Smooth muscle cell of bladder (primary cell): ENCODE measurements around the gene SCRN1. TPM values are rescaled to one million over a fixed set of nuclear protein-coding genes. Genes with fewer than 3 reads are reported as not detected.

Experiments used
- total RNA-seq: library from RNA; depleted of rRNA; stranded (reverse); fragments of >200 nt; gene quantifications from 2 replicates; pipeline ENCODE4 v1.2.3, GENCODE V29; 2014

SCRN1 gene, protein sequence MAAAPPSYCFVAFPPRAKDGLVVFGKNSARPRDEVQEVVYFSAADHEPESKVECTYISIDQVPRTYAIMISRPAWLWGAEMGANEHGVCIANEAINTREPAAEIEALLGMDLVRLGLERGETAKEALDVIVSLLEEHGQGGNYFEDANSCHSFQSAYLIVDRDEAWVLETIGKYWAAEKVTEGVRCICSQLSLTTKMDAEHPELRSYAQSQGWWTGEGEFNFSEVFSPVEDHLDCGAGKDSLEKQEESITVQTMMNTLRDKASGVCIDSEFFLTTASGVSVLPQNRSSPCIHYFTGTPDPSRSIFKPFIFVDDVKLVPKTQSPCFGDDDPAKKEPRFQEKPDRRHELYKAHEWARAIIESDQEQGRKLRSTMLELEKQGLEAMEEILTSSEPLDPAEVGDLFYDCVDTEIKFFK
- total RNA-seq = 76.4 and 100 TPM in 2 replicates

DNA sequence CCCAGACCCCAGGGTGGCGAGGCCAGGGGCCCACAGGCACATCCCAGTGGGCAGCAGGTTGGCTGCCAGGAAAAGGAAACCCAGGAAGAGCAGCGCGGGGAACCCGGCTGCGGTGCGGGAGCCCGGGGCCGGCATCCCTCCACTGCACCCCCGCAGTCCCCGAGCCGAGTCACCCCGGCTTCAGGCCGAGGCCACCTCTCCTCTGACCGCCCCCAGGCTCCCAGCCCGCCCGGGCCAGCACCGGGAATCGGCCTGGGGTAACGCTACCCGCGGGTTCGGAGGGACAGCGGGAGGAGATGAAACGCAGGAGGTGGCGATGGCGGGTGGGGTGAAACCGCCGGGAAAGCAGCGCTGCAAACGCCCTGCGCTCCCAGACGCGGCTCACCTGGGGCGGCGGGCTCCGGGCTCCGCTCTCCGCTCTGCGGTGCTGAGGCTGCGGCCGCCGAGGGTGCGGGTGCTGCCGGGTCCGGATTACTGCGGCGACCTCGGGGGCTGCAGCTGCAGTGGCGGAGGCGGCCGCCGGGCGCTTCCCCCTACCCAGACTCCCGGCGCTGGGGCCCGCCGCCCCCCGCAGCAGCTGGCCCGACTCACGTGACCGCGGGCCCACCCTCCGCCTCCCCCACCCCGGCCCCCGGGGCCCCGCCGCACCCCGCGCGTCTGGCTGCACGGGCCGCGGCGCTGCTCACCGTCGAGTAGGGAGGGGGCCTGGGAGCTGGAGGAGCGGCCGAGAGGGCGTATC lies at the start of gene SCRN1:
Gene SCRN1, minus strand, starts transcription at position 545 of the 739 bp plus-strand sequence. CDS start 20,734 bp downstream, outside the sequence.

DNA sequence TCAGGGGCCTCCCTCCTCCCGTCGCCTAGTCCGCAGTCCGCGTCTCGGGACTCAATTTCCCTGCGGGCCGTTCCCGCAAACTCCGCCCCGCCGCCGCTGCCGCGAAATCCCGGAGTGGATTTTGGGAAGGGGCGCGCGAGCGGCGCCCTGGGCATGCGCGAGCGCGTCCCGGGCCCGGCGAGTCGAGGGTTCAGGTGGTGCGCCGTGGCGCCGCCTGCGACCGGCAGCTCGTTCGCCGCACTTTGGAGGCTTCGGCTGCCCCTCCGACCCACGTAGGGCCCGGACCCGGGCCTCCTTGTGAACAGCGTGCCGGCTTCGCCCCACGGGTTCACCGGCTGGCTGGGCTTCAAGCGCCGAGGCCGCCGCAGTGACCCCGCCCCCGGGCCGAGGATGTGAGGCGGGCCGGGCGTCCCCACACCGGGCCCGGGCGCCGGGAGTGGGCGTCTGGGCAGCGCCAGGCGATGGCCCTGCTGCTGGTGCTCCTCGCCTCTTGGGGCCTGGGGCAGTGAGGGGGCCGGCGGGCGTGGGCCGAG lies 38.7 kb upstream of the SCRN1 start, which contains the start of gene PLEKHA8:
Gene PLEKHA8, plus strand, starts transcription at position 197 of the 533 bp plus-strand sequence. CDS start 351 bp downstream, outside the sequence.

DNA sequence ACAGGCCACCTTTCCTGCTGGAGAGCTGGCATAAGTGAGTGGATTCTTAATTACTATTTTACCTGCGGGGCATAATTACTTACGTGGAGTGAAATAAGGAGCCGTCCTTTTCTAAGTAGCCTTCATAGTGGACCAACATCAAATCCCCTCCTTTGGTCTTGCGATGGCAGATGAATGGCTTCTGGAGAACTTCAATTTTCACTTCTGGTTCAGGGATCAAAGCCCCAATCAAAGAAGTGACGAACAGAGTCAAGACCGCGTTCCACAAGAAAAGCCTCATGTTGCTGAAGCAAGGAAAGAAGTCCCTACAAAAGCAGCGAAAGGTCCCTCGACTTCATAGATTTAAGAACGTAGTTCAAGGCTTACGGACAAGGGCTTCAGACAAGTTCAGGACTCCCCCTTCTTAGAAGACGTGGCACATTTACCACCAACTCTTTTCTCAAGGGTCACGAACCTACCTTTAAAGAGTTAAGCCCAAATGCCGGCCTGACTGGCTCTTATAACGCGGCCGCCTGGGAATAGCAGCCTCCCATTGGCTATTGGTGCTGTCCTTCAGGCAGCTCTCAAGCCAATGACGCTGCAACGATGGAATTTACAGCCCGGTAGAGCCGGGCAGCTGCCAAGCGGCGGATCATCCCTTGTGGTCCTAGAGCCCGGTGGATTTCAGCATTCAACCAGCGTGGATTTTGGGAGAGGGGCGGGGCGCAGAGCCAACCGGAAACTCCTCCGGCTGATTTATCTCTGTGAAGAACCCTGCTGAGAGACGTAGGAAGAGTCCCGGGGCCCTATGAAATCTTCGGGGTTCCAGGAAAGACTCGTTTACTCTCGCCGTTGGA lies 36.8 kb upstream of the SCRN1 start, which contains the start of gene FKBP14:
Gene FKBP14, minus strand, starts transcription at position 474 of the 836 bp plus-strand sequence. Its CDS starts 194 bp downstream, at position 280.

Other genes starting within 250 kb of the SCRN1 start
- gene WIPF3, start 183.3 kb downstream of the SCRN1 start, total RNA-seq = under 0.01 TPM in 1 of 2 replicates, not detected in the other
- 32.0 and 37.2 TPM in 2 replicates for gene FKBP14, start 36.9 kb upstream of the SCRN1 start, total RNA-seq
- gene PLEKHA8, start 38.6 kb upstream of the SCRN1 start, total RNA-seq = 10.1 and 11.4 TPM in 2 replicates
- 13.1 and 17.2 TPM in 2 replicates for gene MTURN, start 145.2 kb upstream of the SCRN1 start, total RNA-seq